IMR-90 (cell line): ENCODE measurements around the gene UNC13B. TPM values are rescaled to one million over a fixed set of nuclear protein-coding genes. Genes with fewer than 3 reads are reported as not detected.

ENCODE experiments used
- ATAC-seq: fragments of 200-7000 bp; cut with Tn5 transposase; 2 replicates; pipeline ENCODE4 v1.9.1; 2020; ENCODE audit warnings: low read depth, mild to moderate bottlenecking, moderate library complexity
- BruUV-seq: library from RNA; stranded (reverse); fragments of 400-500 nt; replicated peaks from 2 replicates; lab custom pipeline; 2021; lab: Mats Ljungman, UMichigan
- CTCF ChIA-PET: fragments of 300-600 bp; formaldehyde crosslinking; extraction: SDS; loops from one replicate; lab custom pipeline; 2021; ENCODE audit warnings: antibody characterized with exemption; lab: Yijun Ruan, JAX
- POLR2A ChIA-PET: fragments of 300-600 bp; sonication (Branson Sonifier 250); formaldehyde crosslinking; loops from one replicate; lab custom pipeline; 2022; ENCODE audit warnings: antibody characterized with exemption; ENCODE audit not compliant: unreplicated experiment; lab: Charles Lee
- DNase-seq: peaks from one replicate; pipeline ENCODE4 v3.0.0; 2013
- H2AFZ ChIP-seq: replicated peaks from 2 replicates; pipeline ENCODE3; 2013; ENCODE audit warnings: low read length, mild to moderate bottlenecking; ENCODE audit not compliant: poor library complexity
- H2AK5ac ChIP-seq: 2 replicates; pipeline ENCODE4 v1.6.1; 2013; ENCODE audit warnings: low read depth, low read length, inconsistent platforms
- H2AK9ac ChIP-seq: replicated peaks from 2 replicates; pipeline ENCODE3; 2013; ENCODE audit warnings: mild to moderate bottlenecking, low read depth, low read length, moderate library complexity; ENCODE audit not compliant: poor library complexity
- H2BK120ac ChIP-seq: 2 replicates; pipeline ENCODE4 v1.6.1; 2013; ENCODE audit warnings: low read depth, low read length, inconsistent platforms
- H2BK15ac ChIP-seq: 3 replicates; pipeline ENCODE4 v1.6.1; 2013; ENCODE audit warnings: low read depth, low read length, inconsistent platforms
- H2BK20ac ChIP-seq: 2 replicates; pipeline ENCODE4 v1.6.1; 2013; ENCODE audit warnings: low read depth, mild to moderate bottlenecking, inconsistent platforms, low read length, moderate library complexity
- H2BK5ac ChIP-seq: 2 replicates; pipeline ENCODE4 v1.6.1; 2013; ENCODE audit warnings: mild to moderate bottlenecking, low read depth, low read length, inconsistent platforms; ENCODE audit not compliant: poor library complexity, severe bottlenecking
- H3K14ac ChIP-seq: replicated peaks from 2 replicates; pipeline ENCODE4 v1.6.1; 2013; ENCODE audit warnings: low read depth, low read length, inconsistent platforms
- H3K18ac ChIP-seq: 2 replicates; pipeline ENCODE4 v1.6.1; 2013; ENCODE audit warnings: low read depth, low read length, control low read depth
- H3K23ac ChIP-seq: 2 replicates; pipeline ENCODE4 v1.6.1; 2013; ENCODE audit warnings: low read depth, low read length, inconsistent platforms
- H3K27ac ChIP-seq: 2 replicates; pipeline ENCODE4 v1.5.1; 2013; ENCODE audit warnings: mild to moderate bottlenecking, control low read depth, low read length; ENCODE audit not compliant: insufficient read depth
- H3K27me3 ChIP-seq: 2 replicates; pipeline ENCODE4 v1.6.1; 2013; ENCODE audit warnings: low read length; ENCODE audit not compliant: control insufficient read depth, insufficient read depth
- H3K36me3 ChIP-seq: 2 replicates; pipeline ENCODE4 v1.6.1; 2013; ENCODE audit warnings: low read length, mixed read lengths; ENCODE audit not compliant: control insufficient read depth, insufficient read depth
- H3K4ac ChIP-seq: 2 replicates; pipeline ENCODE4 v1.6.1; 2013; ENCODE audit warnings: low read depth, low read length, inconsistent platforms
- H3K4me1 ChIP-seq: 2 replicates; pipeline ENCODE4 v1.6.1; 2013; ENCODE audit warnings: low read length, mixed read lengths; ENCODE audit not compliant: control insufficient read depth, insufficient read depth
- H3K4me2 ChIP-seq: 2 replicates; pipeline ENCODE4 v1.6.1; 2013; ENCODE audit warnings: low read depth, mild to moderate bottlenecking, control low read depth, low read length, moderate library complexity
- H3K4me3 ChIP-seq: 2 replicates; pipeline ENCODE4 v1.5.1; 2013; ENCODE audit warnings: low read depth, mild to moderate bottlenecking, control low read depth, low read length, moderate library complexity; ENCODE audit not compliant: insufficient read depth
- H3K56ac ChIP-seq: 2 replicates; pipeline ENCODE4 v1.6.1; 2013; ENCODE audit warnings: low read length, inconsistent platforms; ENCODE audit not compliant: insufficient read depth; ENCODE audit errors: extremely low read depth
- H3K79me1 ChIP-seq, 2 experiments: 2 replicates each; pipeline ENCODE4 v1.6.1; 2013; ENCODE audit warnings: low read length in 2 of 2, inconsistent platforms in 1 of 2, low read depth in 1 of 2
- H3K9ac ChIP-seq: 2 replicates; pipeline ENCODE4 v1.6.1; 2013; ENCODE audit warnings: low read depth, low read length, control low read depth
- H3K9me1 ChIP-seq: 2 replicates; pipeline ENCODE4 v1.6.1; 2013; ENCODE audit warnings: low read length, inconsistent platforms; ENCODE audit not compliant: insufficient read depth
- H3K9me3 ChIP-seq: 2 replicates; pipeline ENCODE4 v1.6.1; 2013; ENCODE audit warnings: low read length; ENCODE audit not compliant: control insufficient read depth, insufficient read depth
- H4K20me1 ChIP-seq: 2 replicates; pipeline ENCODE4 v1.6.1; 2013; ENCODE audit warnings: low read length, inconsistent platforms; ENCODE audit not compliant: insufficient read depth
- H4K5ac ChIP-seq: 2 replicates; pipeline ENCODE4 v1.6.1; 2013; ENCODE audit warnings: mild to moderate bottlenecking, low read depth, low read length, control low read depth
- H4K8ac ChIP-seq, 2 experiments: 2 replicates each; pipeline ENCODE4 v1.6.1; 2013; ENCODE audit warnings: low read depth in 2 of 2, low read length in 2 of 2, control low read depth in 1 of 2, inconsistent platforms in 1 of 2
- H4K91ac ChIP-seq: 2 replicates; pipeline ENCODE4 v1.6.1; 2013; ENCODE audit warnings: low read depth, low read length, inconsistent platforms; ENCODE audit not compliant: insufficient read depth
- BHLHE40 ChIP-seq: fragments of 150-350 bp; IDR thresholded peaks from 2 replicates; pipeline ENCODE4 v1.6.1; 2016; ENCODE audit warnings: mild to moderate bottlenecking, low read depth, low read length
- CEBPB ChIP-seq: IDR thresholded peaks from 2 replicates; pipeline ENCODE4 v1.6.1; 2012; ENCODE audit warnings: low read depth, low read length, improper control_type of control experiment
- CTCF ChIP-seq: conservative IDR thresholded peaks from 2 replicates; pipeline ENCODE4 v1.5.1; 2012; ENCODE audit warnings: mild to moderate bottlenecking, low read depth, low read length, improper control_type of control experiment
- FOS ChIP-seq: fragments of 150-350 bp; IDR thresholded peaks from 2 replicates; pipeline ENCODE4 v1.6.1; 2016; ENCODE audit warnings: low read depth, low read length
- MXI1 ChIP-seq: IDR thresholded peaks from 2 replicates; pipeline ENCODE4 v1.6.1; 2012; ENCODE audit warnings: low read depth, mild to moderate bottlenecking, low read length, moderate library complexity, borderline replicate concordance
- NFE2L2 ChIP-seq: fragments of 150-350 bp; IDR thresholded peaks from 2 replicates; pipeline ENCODE4 v1.6.1; 2016; ENCODE audit warnings: low read depth, mild to moderate bottlenecking, low read length
- POLR2A ChIP-seq: IDR thresholded peaks from 2 replicates; pipeline ENCODE4 v1.6.1; 2012; ENCODE audit warnings: mild to moderate bottlenecking, low read depth, low read length
- RAD21 ChIP-seq: IDR thresholded peaks from 2 replicates; pipeline ENCODE4 v1.6.1; 2012; ENCODE audit warnings: low read length, improper control_type of control experiment
- SMC3 ChIP-seq: fragments of 150-350 bp; IDR thresholded peaks from 2 replicates; pipeline ENCODE4 v1.6.1; 2016; ENCODE audit warnings: low read depth, mild to moderate bottlenecking, antibody characterized with exemption, low read length, moderate library complexity
- WGBS, 2 experiments: methylation state at CpG; one replicate each; pipeline versions ENCODE4 v1.1.5 to v1.1.7; 2013; ENCODE audit warnings: missing lambda C conversion rate in 2 of 2; ENCODE audit not compliant: insufficient read length in 1 of 2; ENCODE audit errors: extremely low coverage in 2 of 2; 5-methylcytosine and 5-hydroxymethylcytosine counted together
- dilution Hi-C: fragments of 300-500 bp; cut with HindIII; formaldehyde crosslinking; loops from one replicate; pipeline ENCODE4 v1.14.3; 2018; ENCODE audit warnings: low sequenced_read_pairs; ENCODE audit not compliant: unreplicated experiment
- in situ Hi-C: fragments of 300-500 bp; cut with MboI; formaldehyde crosslinking; loops from 3 replicates; pipeline ENCODE4 v1.14.3; 2019; ENCODE audit warnings: low sequenced_read_pairs, inconsistent platforms, mixed read lengths
- intact Hi-C: fragments of 100-400 bp; cut with micrococcal nuclease; formaldehyde crosslinking; loops from 2 replicates; pipeline ENCODE4 v1.10.0; 2022
- polyA plus RNA-seq, 3 experiments: library from polyadenylated mRNA; depleted of rRNA; stranded (reverse); fragments of >200 nt; gene quantifications; 2 replicates each; pipeline ENCODE4 v1.2.3, GENCODE V29; 2012; ENCODE audit warnings: low replicate concordance in 1 of 3
- total RNA-seq: library from RNA; depleted of rRNA; stranded (reverse); fragments of >200 nt; gene quantifications from 2 replicates; pipeline ENCODE4 v1.2.3, GENCODE V29; 2012

The UNC13B gene
- total and polyA plus RNA-seq, 2 of the 4 experiments (the other 2 are of a cell fraction) = 7.5 to 14.3 TPM

DNA sequence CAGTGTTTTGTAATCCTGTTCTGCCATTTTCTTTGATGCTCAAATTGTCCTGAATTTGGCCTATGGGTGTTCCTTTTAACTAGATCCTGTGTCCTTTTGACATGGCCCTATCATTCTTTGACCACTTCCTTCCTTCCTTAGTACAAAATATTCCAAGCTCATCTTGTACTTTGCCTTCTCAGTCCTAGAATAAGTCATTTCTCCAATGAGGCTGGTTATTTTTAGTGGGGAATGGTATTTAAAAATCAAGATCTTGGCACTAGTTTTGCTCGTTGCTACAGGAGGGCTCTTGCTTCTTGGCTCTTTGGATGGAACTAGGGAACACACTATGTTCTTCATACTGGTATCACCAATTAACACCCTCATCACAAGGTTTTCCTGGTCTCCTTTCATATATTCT, 108.1 kb downstream of the UNC13B start:
- dilution Hi-C loops = no loop called here
- intact Hi-C loops = loop anchor here (10.0 kb wide), 1 partner anchor 285 kb away; no protein-coding TSS in a partner anchor
- Histone ChIP-seq H3K36me3 (no peaks in the 10 kb centered on the region), H3K4me1 (peaks cover 2% of the 10 kb centered on the region; the same call in 1 of the 2 replicates), H3K4ac (no peak overlapping the region), H3K9me1 (no peaks in the 10 kb centered on the region), H3K18ac (no peak overlapping the region), H4K20me1 (no peaks in the 10 kb centered on the region), H4K91ac (no peak overlapping the region), H3K9me3 (no peaks in the 10 kb centered on the region), H3K79me1 (no peaks in the 10 kb centered on the region), H3K56ac (no peak overlapping the region), H3K27ac (no peak overlapping the region), H2BK20ac (no peak overlapping the region), H3K27me3 (no peaks in the 10 kb centered on the region), H4K5ac (no peak overlapping the region), H2AK5ac (no peak overlapping the region), H3K14ac (no peak overlapping the region), H2AFZ (no peak overlapping the region), H2BK15ac (no peak overlapping the region), H3K23ac (no peak overlapping the region), H3K4me3 (no peak overlapping the region), H2BK120ac (no peak overlapping the region), H3K4me2 (no peak overlapping the region), H2BK5ac (no peak overlapping the region), H2AK9ac (no peak overlapping the region), H4K8ac (no peak overlapping the region), H3K9ac (no peak overlapping the region)
- WGBS, 2 experiments = no CpG with 5 or more reads among the region's 1 CpG
- DNase-seq = no peak
- no peak for ATAC-seq
- CTCF ChIA-PET = no interaction called here
- in situ Hi-C loops = loop anchor here (10.0 kb wide), 1 partner anchor 145 kb away; no protein-coding TSS in a partner anchor
- no peak for TF ChIP-seq BHLHE40
- no peak for TF ChIP-seq POLR2A
- no peak for TF ChIP-seq FOS
- no peak for TF ChIP-seq CEBPB
- no peak for TF ChIP-seq SMC3
- no peak for TF ChIP-seq NFE2L2
- no peak for TF ChIP-seq MXI1
- TF ChIP-seq CTCF = no peak
- TF ChIP-seq RAD21 = no peak
- POLR2A ChIA-PET = no interaction called here
- no TSS peak for BruUV-seq
